Right lobe of liver (tissue), 4 donors: ENCODE data around the gene SLC26A3.

ENCODE experiments used
- CTCF ChIP-seq, 4 donors: fragments of 200-600 bp in 3 of 4; fragments of 450-650 bp in 1 of 4; IDR thresholded peaks; one replicate each; pipeline versions ENCODE4 v1.5.1 to v1.8.0; 2016 to 2022; ENCODE audit warnings: antibody characterized with exemption in 4 of 4, mild to moderate bottlenecking in 2 of 4
- POLR2A ChIP-seq: fragments of 450-650 bp; IDR thresholded peaks from one replicate; pipeline ENCODE4 v1.6.1; 2017; ENCODE audit warnings: antibody characterized with exemption, mild to moderate bottlenecking
- donor health status: DM: no; HTN: no; CAD: no.
- donor health status: DM: no; HTN: no; CAD: no.
- donor health status: DM: no; HTN: yes; CAD: no.

GRCh38 chr7:107809179-107809578 is 6.2 kb upstream of the SLC26A3 start:
- TF ChIP-seq CTCF (IDR thresholded peaks at IDR 0.05) = no peak
- TF ChIP-seq POLR2A = no peak
